ENCODE data around the gene PRDX4.
"Not testable (repeated sequence)": the region's sequence is repeated elsewhere in the genome, so short reads cannot be mapped to it uniquely, and the experiment has no call there.

PRDX4 gene

GRCh38 chrX:23673108-23673507 lies 5.8 kb downstream of the PRDX4 start:
- DNase-seq (ENCODE audit: low read depth): no peak

GRCh38 chrX:23676486-23676885 lies 9.2 kb downstream of the PRDX4 start:
- not testable (repeated sequence) for DNase-seq (ENCODE audit: low read depth)

- no peak for DNase-seq (ENCODE audit: low read depth)
Measured at GRCh38 chrX:23692166-23692565, 24.9 kb downstream of the PRDX4 start.

GRCh38 chrX:23694606-23695005 lies 27.3 kb downstream of the PRDX4 start:
- peak; percentile 15 for DNase-seq (ENCODE audit: low read depth)

- peak; percentile 9 for DNase-seq (ENCODE audit: low read depth)
Measured at GRCh38 chrX:23699636-23700194, 32.4 kb downstream of the PRDX4 start.

GRCh38 chrX:23704673-23705206 lies 37.4 kb downstream of the PRDX4 start:
- no peak for DNase-seq (ENCODE audit: low read depth)

GRCh38 chrX:23705235-23705634 lies 37.9 kb downstream of the PRDX4 start:
- no peak for DNase-seq (ENCODE audit: low read depth)

GRCh38 chrX:23720117-23720677 lies 52.9 kb downstream of the PRDX4 start:
- DNase-seq (ENCODE audit: low read depth): no peak

- no peak for DNase-seq (ENCODE audit: low read depth)
Measured at GRCh38 chrX:23726191-23726590, 58.9 kb downstream of the PRDX4 start.

- no peak for DNase-seq (ENCODE audit: low read depth)
Measured at GRCh38 chrX:23727206-23727605, 59.9 kb downstream of the PRDX4 start.

GRCh38 chrX:23729214-23729613 lies 61.9 kb downstream of the PRDX4 start:
- DNase-seq (ENCODE audit: low read depth): no peak

- no peak for DNase-seq (ENCODE audit: low read depth)
Measured at GRCh38 chrX:23731951-23732350, 64.7 kb downstream of the PRDX4 start.

- no peak for DNase-seq (ENCODE audit: low read depth)
Measured at GRCh38 chrX:23732704-23733103, 65.4 kb downstream of the PRDX4 start.

Data from activated T-helper 9 cell treated with anti-CD3 and anti-CD28 coated beads, Interleukin-2, amount 50 U/mL, for 16 hours (primary cell).